ENCODE data around the gene TEDDM1.

GRCh38 chr1:182381962-182382819, 18.3 kb downstream of the TEDDM1 start:
- TF ChIP-seq CTCF (IDR thresholded peaks at IDR 0.05) (no peak), EP300 (IDR thresholded peaks at IDR 0.05) (no peak)

Data from stomach (tissue), 4 donors.